Measurements from ENCODE around the gene SMTNL1. TPM values are rescaled to one million over a fixed set of nuclear protein-coding genes. Genes with fewer than 3 reads are reported as not detected.
A peak's percentile ranks its signal among the peaks of the same experiment; 100 is the strongest.

SMTNL1 gene
- total and polyA plus RNA-seq, 8 donors: not detected

- Histone ChIP-seq H3K27ac (no peak overlapping the region), H3K4me3 (no peak overlapping the region), H3K27me3 (no peaks in the 10 kb centered on the region), H3K4me1 (peaks cover 0 to 4% (median 0%) of the 10 kb centered on the region in 3 donors), H3K36me3 (no peaks in the 10 kb centered on the region), H3K9me3 (no peaks in the 10 kb centered on the region)
- 89 to 95% methylated on average over 4 of the region's 4 CpGs for WGBS, 2 donors
- peak in 1 of 6 donors; percentile 7 for DNase-seq
- FAIRE-seq: no peak
- intact Hi-C loops (cut with DNase I): loop anchor here in 2 of 3 donors (5.0 to 10.0 kb wide), 2 partner anchors 41 to 49 kb away; no protein-coding TSS in a partner anchor
- ATAC-seq: no peak
- no peak for TF ChIP-seq CTCF (IDR thresholded peaks at IDR 0.05)
These were observed 14.0 kb upstream of the SMTNL1 start for GRCh38 chr11:57523419-57523818.

- no peaks in the 10 kb centered on the region for H3K27me3 ChIP-seq
- 7 to 8% methylated on average over 7 of the region's 7 CpGs for WGBS, 2 donors
- ATAC-seq (peak; percentile 34 to 54 (median 52)), FAIRE-seq (no peak), DNase-seq (peak; percentile 67 to 88 (median 76))
- intact Hi-C loops (cut with DNase I): loop anchor here in 2 of 3 donors (5.0 to 10.0 kb wide), 3 partner anchors 35 to 180 kb away; no protein-coding TSS in a partner anchor
- TF ChIP-seq CTCF (IDR thresholded peaks at IDR 0.05): peak; percentile 78 to 91 (median 86)
- no peak overlapping the region for H3K27ac ChIP-seq
- H3K4me1 ChIP-seq: peaks cover 0 to 21% (median 0%) of the 10 kb centered on the region in 3 donors
- H3K4me3 ChIP-seq: no peak overlapping the region
- H3K36me3 ChIP-seq: no peaks in the 10 kb centered on the region
- H3K9me3 ChIP-seq: no peaks in the 10 kb centered on the region
These were observed 10.3 kb upstream of the SMTNL1 start for GRCh38 chr11:57527056-57527631.

GRCh38 chr11:57529012-57529411 lies 8.4 kb upstream of the SMTNL1 start:
- intact Hi-C loops (cut with DNase I): loop anchor here in 2 of 3 donors (5.0 to 10.0 kb wide), 3 partner anchors 37 to 182 kb away; no protein-coding TSS in a partner anchor
- Histone ChIP-seq H3K4me1 (peaks cover 0 to 21% (median 0%) of the 10 kb centered on the region in 3 donors), H3K36me3 (no peaks in the 10 kb centered on the region), H3K27ac (no peak overlapping the region), H3K9me3 (no peaks in the 10 kb centered on the region), H3K4me3 (no peak overlapping the region), H3K27me3 (no peaks in the 10 kb centered on the region)
- TF ChIP-seq CTCF (IDR thresholded peaks at IDR 0.05): no peak
- ATAC-seq (no peak), DNase-seq (no peak), FAIRE-seq (no peak)

- FAIRE-seq (no peak), DNase-seq (peak in 4 of 6 donors; percentile 23 to 62 (median 34))
- 1% methylated on average over 17 of the region's 17 CpGs for WGBS, 2 donors
These were observed 7.2 kb upstream of the SMTNL1 start for GRCh38 chr11:57530215-57530595.

More at GRCh38 chr11:57530215-57530595, 7.2 kb upstream of the SMTNL1 start:
- H3K36me3 ChIP-seq: no peaks in the 10 kb centered on the region
- no peaks in the 10 kb centered on the region for H3K9me3 ChIP-seq
- H3K27ac ChIP-seq: peak overlapping the region in 3 of 4 donors; percentile 12 to 40 (median 30)
- peak overlapping the region; percentile 48 to 61 (median 59) for H3K4me3 ChIP-seq
- H3K4me1 ChIP-seq: peaks cover 0 to 21% (median 0%) of the 10 kb centered on the region in 3 donors
- intact Hi-C loops (cut with DNase I): no loop called here
- TF ChIP-seq CTCF (IDR thresholded peaks at IDR 0.05): no peak
- no peaks in the 10 kb centered on the region for H3K27me3 ChIP-seq
- ATAC-seq: peak; percentile 0 to 21 (median 8)
